GM23248 (cell line): ENCODE measurements around the gene TPRX2.

Experiments used
- EZH2 ChIP-seq: fragments of 200-600 bp; sonication (generic); IDR thresholded peaks from 2 replicates; pipeline ENCODE4 v1.6.1; 2018; ENCODE audit warnings: antibody characterized with exemption, mild to moderate bottlenecking; ENCODE audit not compliant: insufficient read depth, poor library complexity, severe bottlenecking
- EZH2phosphoT487 ChIP-seq: fragments of 200-600 bp; sonication (generic); IDR thresholded peaks from 2 replicates; pipeline ENCODE4 v1.6.1; 2018; ENCODE audit warnings: antibody characterized with exemption, moderate library complexity, mild to moderate bottlenecking, low read depth; ENCODE audit not compliant: insufficient read depth

- TF ChIP-seq EZH2 (no peak), EZH2phosphoT487 (no peak)
Measured at GRCh38 chr19:47820410-47820809, 38.6 kb upstream of the TPRX2 start.
